HG03139 (cell line): Measurements from ENCODE around the gene PLXNA4.

Experiments used
- ATAC-seq: cut with Tn5 transposase; IDR thresholded peaks from one replicate; pipeline ENCODE4 v1.9.1; 2021; ENCODE audit not compliant: unreplicated experiment

Gene PLXNA4

DNA sequence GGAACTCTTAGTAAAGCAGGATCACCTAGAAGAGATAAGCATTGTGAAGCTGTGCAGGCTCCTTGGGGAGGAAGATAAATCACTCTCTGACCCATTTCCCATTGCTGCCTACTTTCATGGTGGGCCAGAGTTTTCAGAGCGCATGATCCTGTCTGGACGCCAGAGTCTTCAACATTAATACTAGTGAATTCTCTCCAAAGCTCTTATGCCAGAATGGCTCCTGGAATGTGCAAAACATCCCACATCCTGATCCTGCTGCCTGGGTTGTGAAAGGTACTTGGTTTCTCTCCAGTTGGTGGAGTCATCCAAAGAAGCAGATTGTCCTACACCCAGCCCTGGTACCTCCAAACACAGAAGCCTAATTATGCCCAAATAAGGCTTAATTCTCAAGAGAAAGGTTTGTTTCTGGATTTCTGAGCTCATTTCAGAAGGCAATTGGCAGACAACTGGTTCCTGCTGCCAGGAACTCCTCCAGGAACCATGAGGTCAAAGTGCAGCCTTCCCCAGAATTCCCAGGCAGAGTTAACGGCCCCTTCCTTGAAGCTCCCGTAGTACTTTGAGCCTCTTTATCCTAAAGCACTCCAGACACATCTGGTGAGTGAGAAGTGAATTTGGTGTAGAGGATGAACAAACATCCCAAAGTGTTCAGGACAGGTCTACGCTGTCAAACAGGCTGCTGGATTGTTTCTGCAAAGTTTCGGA, 495.2 kb downstream of the PLXNA4 start:
- no peak for ATAC-seq

DNA sequence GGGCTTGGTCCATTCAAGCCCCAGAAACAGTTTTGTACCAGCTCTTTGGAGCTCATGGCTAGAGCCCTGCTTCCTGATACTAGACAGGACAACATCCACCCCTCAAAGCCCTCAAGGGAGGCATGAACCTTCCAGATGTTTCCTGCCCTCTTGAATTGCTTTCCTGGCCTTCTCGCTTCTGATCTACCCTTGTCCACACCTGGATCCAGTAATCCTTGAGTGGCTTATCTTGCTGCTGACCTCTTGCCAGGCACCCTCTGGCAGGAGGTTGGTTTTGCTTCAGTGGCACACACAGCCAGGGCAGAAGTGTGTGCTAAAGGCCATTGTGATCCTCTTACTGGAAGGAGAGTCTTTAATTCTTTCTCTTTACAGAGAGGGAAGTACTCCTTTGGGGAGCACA, 495.8 kb downstream of the PLXNA4 start:
- no peak for ATAC-seq

DNA sequence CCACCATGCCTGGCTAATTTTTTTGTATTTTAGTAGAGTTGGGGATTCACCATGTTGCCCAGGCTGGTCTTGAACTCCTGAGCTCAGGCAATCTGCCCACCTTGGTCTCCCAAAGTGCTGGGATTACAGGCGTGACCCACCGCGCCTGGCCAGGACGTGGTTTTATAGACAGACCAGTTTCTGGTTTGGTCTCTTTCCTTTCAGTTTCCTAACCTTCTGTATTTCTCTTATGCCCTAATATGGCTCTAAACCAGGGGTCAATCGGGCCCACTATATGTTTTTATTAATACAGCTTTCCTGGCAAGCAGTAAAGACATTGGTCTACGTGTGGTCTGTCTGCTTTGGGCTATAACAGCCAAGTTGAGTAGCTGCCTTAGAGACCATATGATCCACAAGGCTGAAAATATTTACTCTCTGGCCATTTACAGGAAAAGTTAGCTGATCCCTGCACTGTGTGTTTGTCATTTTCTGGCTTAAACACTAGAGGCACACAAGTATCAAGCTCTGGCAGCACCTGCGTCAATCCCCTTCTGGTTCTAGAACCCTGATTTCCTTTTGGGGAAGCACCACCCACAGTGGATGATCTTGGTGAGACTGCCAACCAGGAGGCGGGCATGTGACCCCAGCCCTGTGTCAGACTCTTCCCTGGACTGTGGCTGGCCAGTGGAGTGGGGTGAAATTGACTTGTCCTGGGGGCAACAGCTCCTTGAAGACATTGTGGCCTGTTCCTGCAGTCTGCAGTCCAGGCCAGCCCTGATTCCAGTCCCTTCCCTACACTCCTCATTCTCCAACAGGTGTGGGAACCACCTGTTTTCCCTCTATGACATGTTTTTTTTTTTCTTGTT, 497.2 kb downstream of the PLXNA4 start:
- ATAC-seq, result no peak

DNA sequence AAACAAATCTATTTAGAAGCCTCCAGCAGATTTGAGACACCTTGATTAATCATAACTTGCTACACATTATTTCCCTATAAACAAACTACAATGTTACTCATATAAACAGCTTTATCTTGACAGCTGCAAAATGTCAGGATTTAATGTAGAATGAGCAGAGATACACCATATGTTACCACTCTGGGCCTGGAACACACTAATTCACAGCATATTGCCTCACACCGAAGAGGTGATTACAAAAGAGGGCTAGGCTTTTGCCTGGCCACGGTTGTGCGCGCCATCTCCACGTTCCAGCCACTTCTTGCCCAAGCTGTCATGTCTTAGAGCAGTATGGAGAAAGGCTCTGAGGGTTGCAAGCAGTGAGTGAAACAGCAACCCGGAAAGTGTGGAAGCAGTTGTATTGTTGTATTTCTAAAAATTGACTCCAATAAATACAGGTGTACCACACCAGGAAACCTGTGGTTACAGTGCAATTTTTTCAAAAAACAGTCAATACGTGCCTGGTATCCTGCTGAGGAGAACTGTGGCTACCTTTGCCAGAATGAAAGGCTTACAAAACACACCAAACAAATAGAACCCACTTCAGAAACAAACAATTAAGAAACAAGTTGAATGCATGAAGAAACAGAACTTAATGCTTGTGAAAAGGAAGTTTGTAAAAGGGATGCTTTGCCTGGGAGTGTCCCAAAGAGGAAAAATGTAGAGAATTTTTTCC, 498.1 kb downstream of the PLXNA4 start:
- no peak for ATAC-seq

DNA sequence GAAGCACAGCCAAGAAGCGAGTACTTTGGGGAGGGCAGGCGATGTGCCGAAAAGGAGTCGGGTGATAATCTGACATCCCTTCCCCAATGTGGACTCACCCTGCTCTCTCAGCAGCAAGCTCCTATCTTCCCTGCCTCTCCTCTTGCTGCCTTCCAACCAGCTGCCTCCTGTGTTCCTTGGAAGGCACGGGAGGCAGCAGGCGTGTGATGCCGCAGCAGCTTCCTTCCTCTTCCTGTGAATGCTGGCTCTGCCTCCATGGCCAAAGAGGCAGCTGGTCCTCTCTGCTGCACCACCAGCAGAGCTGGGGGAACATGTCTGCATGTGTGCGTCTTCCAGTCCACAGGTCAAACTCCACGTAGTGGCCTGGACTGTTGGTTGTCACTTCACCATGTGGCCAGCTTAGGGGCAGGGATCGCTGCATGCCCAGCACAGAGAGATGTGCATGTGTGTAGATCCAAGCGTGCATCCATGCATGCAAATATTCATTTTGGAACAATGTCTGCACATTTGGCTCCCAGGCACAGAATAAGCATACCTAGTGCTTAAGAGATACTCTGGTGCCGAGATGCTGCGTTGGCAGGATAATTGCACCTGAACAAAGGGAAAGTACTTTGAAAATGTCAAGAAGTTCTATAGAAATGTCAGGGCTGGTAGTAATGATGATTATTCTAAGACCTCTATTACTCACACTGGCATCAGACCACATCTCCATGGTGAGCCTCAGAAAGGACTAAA, 499.8 kb downstream of the PLXNA4 start:
- no peak for ATAC-seq

DNA sequence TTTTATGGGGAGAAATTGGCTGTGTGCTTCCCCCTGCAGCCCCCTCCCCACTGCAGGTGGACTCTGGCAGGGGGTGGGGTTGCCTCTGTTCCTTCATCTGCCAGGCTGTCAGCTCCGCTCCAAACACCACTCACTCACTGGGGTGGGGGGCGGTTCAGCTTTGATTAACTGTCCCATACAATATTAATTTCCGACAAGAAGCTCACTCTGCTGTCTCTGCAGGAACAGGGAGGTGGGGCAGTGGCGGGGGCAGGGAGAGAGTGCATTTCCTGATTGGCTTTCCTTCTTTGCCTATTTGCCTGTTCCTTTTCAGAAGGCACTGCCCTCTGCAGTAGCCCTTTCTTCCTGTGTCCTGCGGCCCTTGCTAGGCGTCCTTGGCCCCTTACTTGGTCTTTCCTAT, 500.8 kb downstream of the PLXNA4 start:
- no peak for ATAC-seq

DNA sequence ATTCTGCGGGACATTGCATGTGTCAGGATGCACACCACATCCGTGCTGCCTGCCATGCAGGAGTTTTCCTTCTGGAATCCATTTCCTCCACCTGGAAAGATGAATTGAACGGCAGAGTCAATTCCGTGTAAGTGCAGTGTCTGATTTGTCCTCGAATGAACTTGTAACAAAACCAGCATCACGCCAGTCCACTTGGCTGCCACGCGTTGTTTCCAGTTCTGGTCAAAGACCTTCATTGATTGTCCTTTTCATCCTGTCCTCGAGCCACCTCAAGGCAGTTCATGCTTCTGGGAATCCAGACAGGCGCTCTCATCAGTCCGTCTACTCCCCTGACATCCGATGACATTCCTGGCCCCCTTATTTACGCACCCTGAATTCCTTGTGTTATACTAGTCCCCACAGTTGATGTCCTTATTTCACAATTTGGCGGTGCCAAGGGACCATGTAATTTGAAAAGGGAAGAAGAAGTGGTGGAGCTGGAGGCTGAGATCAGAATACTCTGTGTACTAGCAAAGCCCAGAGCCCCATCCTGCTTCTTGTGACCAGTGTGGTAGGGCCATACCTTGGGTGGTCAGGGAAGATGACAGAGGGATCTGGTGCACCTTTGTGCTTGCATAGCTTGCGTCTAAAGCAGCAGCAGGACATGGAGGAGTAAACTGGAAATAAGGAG, 502.2 kb downstream of the PLXNA4 start:
- ATAC-seq, result no peak
